Measurements from ENCODE around the gene EIF6. TPM values are rescaled to one million over a fixed set of nuclear protein-coding genes. Genes with fewer than 3 reads are reported as not detected.
A peak's percentile ranks its signal among the peaks of the same experiment; 100 is the strongest.

The EIF6 gene
- total RNA-seq: 100 to 1,000 TPM in 1 of 4 donors, 10 to 100 TPM in 3; 69.5 to 110 (median 86.8) TPM

DNA sequence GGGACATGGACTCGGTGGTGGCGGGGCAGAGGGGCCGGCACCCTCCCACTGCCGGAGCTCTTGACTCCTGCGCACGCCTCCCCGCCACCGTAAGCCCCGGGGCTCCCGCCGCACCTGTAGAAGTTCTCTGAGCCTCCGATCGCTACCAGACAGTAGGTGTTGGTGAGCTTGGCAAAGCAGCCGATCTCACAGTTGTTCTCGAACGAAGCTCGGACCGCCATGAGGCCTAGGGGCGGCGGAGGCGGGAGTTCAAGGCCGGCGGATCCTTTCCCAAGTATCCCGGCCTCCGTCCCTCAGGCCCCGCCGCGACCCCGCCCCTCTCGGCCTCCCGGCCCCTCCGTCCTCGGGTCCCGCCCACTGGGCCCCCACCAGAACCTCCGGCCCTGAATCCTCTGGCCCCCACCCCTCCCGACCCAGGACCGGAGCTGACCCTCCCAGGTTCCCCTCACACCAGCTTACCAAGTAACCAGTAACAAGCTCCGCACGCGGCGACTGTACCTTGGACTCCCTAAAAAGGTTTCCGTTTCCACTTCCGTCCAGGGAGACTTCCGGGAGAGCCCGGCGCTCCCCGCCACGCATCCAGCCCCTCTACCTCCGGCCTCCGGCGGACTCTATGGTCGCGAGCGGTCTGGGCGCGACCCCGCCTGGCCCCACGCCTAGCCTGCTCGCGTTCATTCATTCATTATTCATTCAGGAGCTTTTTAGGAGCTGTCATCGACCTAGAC is at the start of gene EIF6:
TSS of gene EIF6 (minus strand) at position 506 of the 725 bp plus-strand sequence. CDS start at position 221, 285 bp downstream.
- Histone ChIP-seq H3K36me3 (peaks cover 0 to 14% (median 7%) of the 10 kb centered on the region in 3 donors), H3K27me3 (no peaks in the 10 kb centered on the region), H3K4me3 (peak within 1 kb of the TSS; percentile 73 to 97 (median 81)), H3K9me3 (no peaks in the 10 kb centered on the region), H3K4me1 (peaks cover 0 to 24% (median 12%) of the 10 kb centered on the region in 4 donors), H3K27ac (peak within 1 kb of the TSS; percentile 66 to 89 (median 86))
- peak; percentile 45 to 60 for DNase-seq (ENCODE audit: low spot score in 2 of 2)
- peak in 1 of 2 donors; percentile 59 for TF ChIP-seq EP300 (IDR thresholded peaks at IDR 0.05)
- TF ChIP-seq, protein P1, sequence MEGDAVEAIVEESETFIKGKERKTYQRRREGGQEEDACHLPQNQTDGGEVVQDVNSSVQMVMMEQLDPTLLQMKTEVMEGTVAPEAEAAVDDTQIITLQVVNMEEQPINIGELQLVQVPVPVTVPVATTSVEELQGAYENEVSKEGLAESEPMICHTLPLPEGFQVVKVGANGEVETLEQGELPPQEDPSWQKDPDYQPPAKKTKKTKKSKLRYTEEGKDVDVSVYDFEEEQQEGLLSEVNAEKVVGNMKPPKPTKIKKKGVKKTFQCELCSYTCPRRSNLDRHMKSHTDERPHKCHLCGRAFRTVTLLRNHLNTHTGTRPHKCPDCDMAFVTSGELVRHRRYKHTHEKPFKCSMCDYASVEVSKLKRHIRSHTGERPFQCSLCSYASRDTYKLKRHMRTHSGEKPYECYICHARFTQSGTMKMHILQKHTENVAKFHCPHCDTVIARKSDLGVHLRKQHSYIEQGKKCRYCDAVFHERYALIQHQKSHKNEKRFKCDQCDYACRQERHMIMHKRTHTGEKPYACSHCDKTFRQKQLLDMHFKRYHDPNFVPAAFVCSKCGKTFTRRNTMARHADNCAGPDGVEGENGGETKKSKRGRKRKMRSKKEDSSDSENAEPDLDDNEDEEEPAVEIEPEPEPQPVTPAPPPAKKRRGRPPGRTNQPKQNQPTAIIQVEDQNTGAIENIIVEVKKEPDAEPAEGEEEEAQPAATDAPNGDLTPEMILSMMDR (IDR thresholded peaks at IDR 0.05): no peak
- TF ChIP-seq POLR2A (IDR thresholded peaks at IDR 0.05): no peak
- WGBS, 2 donors: 0 to 1% methylated on average over 37 to 46 of the region's 61 CpGs

- H3K36me3 ChIP-seq: peaks cover 0 to 11% (median 0%) of the 10 kb centered on the region in 3 donors
- 28 to 43% methylated on average over 4 of the region's 4 CpGs for WGBS, 2 donors
- no peak overlapping the region for H3K4me3 ChIP-seq
- DNase-seq (ENCODE audit: low spot score in 2 of 2): no peak
- no peak for TF ChIP-seq EP300 (IDR thresholded peaks at IDR 0.05)
- TF ChIP-seq POLR2A (IDR thresholded peaks at IDR 0.05): no peak
- TF ChIP-seq, protein P1 (IDR thresholded peaks at IDR 0.05): no peak
- H3K9me3 ChIP-seq: no peaks in the 10 kb centered on the region
- H3K27ac ChIP-seq: no peak overlapping the region
- no peaks in the 10 kb centered on the region for H3K27me3 ChIP-seq
- peaks cover 0 to 11% (median 0%) of the 10 kb centered on the region in 4 donors for H3K4me1 ChIP-seq
These were observed 49.0 kb upstream of the EIF6 start for GRCh38 chr20:35333606-35334005.

DNA sequence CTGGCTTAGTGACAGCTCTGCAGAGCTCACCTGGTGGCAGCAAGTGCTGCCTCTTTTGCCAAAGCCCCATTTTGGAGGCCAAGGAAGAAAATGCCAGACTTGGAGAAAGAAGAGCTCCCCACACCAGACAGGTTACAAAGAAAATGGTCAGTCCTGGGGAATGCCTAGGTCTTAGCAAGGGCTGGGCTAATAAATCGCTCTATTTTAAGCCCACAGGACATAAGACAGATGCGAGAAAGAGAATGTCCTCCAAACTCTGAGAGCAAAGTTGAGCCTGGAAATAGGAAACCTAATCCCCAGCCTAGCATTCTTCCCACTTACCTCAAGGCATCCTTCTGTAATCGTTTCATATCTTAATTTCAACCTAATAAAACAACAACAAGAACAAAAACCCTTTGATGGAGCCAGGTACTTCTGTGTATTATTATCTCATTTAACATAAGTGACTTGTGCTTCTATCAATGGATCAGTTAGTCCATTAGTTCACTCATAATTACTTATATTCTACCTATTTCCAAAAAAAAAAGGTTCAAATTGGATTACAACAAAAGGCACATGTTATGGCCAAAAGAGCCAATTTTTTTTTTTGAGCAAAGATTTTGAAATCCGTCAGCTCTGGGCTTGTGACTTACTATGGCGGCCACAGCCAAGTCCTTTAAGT is 48.1 kb upstream of the EIF6 start:
- Histone ChIP-seq H3K27ac (no peak overlapping the region), H3K9me3 (no peaks in the 10 kb centered on the region), H3K27me3 (no peaks in the 10 kb centered on the region), H3K4me1 (peaks cover 0 to 11% (median 0%) of the 10 kb centered on the region in 4 donors), H3K36me3 (peaks cover 0 to 11% (median 0%) of the 10 kb centered on the region in 3 donors), H3K4me3 (no peak overlapping the region)
- no peak for TF ChIP-seq EP300 (IDR thresholded peaks at IDR 0.05)
- no peak for TF ChIP-seq POLR2A (IDR thresholded peaks at IDR 0.05)
- TF ChIP-seq, protein P1 (IDR thresholded peaks at IDR 0.05): no peak
- 94 to 97% methylated on average over 5 of the region's 5 CpGs for WGBS, 2 donors
- DNase-seq (ENCODE audit: low spot score in 2 of 2): no peak

- Histone ChIP-seq H3K4me1 (peaks cover 0 to 11% (median 0%) of the 10 kb centered on the region in 4 donors), H3K9me3 (no peaks in the 10 kb centered on the region), H3K27ac (no peak overlapping the region), H3K4me3 (no peak overlapping the region), H3K36me3 (peaks cover 0 to 11% (median 0%) of the 10 kb centered on the region in 3 donors), H3K27me3 (no peaks in the 10 kb centered on the region)
- no peak for DNase-seq (ENCODE audit: low spot score in 2 of 2)
- TF ChIP-seq POLR2A (IDR thresholded peaks at IDR 0.05) (no peak), EP300 (IDR thresholded peaks at IDR 0.05) (no peak)
- TF ChIP-seq, protein P1 (IDR thresholded peaks at IDR 0.05): peak in 3 of 5 experiments; percentile 11 to 23 (median 20)
- WGBS, 2 donors: 81 to 82% methylated on average over 4 of the region's 4 CpGs
These were observed 45.0 kb upstream of the EIF6 start for GRCh38 chr20:35329435-35330139.

All from tibial nerve (tissue), 4 donors.